IPS DF 6.9 (cell line): ENCODE data around the gene HSPE1.
A peak's percentile ranks its signal among the peaks of the same experiment; 100 is the strongest.

Experiments
- DNase-seq: peaks from one replicate; pipeline ENCODE4 v3.0.0-alpha.2; 2013; ENCODE audit warnings: low read depth, low spot score
- H3K27ac ChIP-seq: one replicate; pipeline ENCODE4 v1.5.1; 2013; ENCODE audit warnings: low read length, control low read depth
- H3K27me3 ChIP-seq: 2 replicates; pipeline ENCODE4 v1.6.1; 2013; ENCODE audit warnings: mild to moderate bottlenecking, low read length; ENCODE audit not compliant: control insufficient read depth, insufficient read depth
- H3K36me3 ChIP-seq: 2 replicates; pipeline ENCODE4 v1.6.1; 2013; ENCODE audit warnings: low read length; ENCODE audit not compliant: control insufficient read depth, insufficient read depth
- H3K4me1 ChIP-seq: 2 replicates; pipeline ENCODE4 v1.6.1; 2013; ENCODE audit warnings: low read length; ENCODE audit not compliant: control insufficient read depth, insufficient read depth
- H3K4me3 ChIP-seq: 2 replicates; pipeline ENCODE4 v1.5.1; 2013; ENCODE audit warnings: mild to moderate bottlenecking, low read length
- H3K9me3 ChIP-seq: 2 replicates; pipeline ENCODE4 v1.6.1; 2013; ENCODE audit warnings: low read length, inconsistent platforms; ENCODE audit not compliant: control insufficient read depth, insufficient read depth
- WGBS: extraction: QIAGEN DNeasy Blood & Tissue Kit; methylation state at CpG from one replicate; pipeline ENCODE4 v1.1.7; 2013; ENCODE audit warnings: mixed read lengths, missing lambda C conversion rate; ENCODE audit not compliant: insufficient read length, insufficient coverage; 5-methylcytosine and 5-hydroxymethylcytosine counted together

The HSPE1 gene

GRCh38 chr2:197498235-197498936 is 1.8 kb upstream of the HSPE1 start:
- peak overlapping the region; percentile 93 for H3K4me3 ChIP-seq
- H3K36me3 ChIP-seq = peaks cover 6% of the 10 kb centered on the region; the same call in 1 of the 2 replicates
- 0 out of 2 replicates have a peak, but pooled peaks cover 1% of the 10 kb centered on the region for H3K4me1 ChIP-seq
- WGBS = no CpG with 5 or more reads among the region's 14 CpGs
- H3K27me3 ChIP-seq = no peaks in the 10 kb centered on the region
- no peaks in the 10 kb centered on the region for H3K9me3 ChIP-seq
- H3K27ac ChIP-seq = no peak overlapping the region
- DNase-seq = no peak

- Histone ChIP-seq H3K27ac (no peak overlapping the region), H3K27me3 (no peaks in the 10 kb centered on the region), H3K36me3 (peaks cover 8% of the 10 kb centered on the region), H3K9me3 (no peaks in the 10 kb centered on the region), H3K4me1 (0 out of 2 replicates have a peak, but pooled peaks cover 1% of the 10 kb centered on the region), H3K4me3 (peak overlapping the region; percentile 93)
- WGBS = no CpG with 5 or more reads among the region's 46 CpGs
- DNase-seq = no peak
Observed at GRCh38 chr2:197498937-197499593, 1.1 kb upstream of the HSPE1 start.

- Histone ChIP-seq H3K27ac (no peak overlapping the region), H3K36me3 (peaks cover 9% of the 10 kb centered on the region), H3K4me3 (peak overlapping the region; percentile 93), H3K4me1 (0 out of 2 replicates have a peak, but pooled peaks cover 1% of the 10 kb centered on the region), H3K27me3 (no peaks in the 10 kb centered on the region), H3K9me3 (no peaks in the 10 kb centered on the region)
- no peak for DNase-seq
- WGBS = no CpG with 5 or more reads among the region's 30 CpGs
Observed at GRCh38 chr2:197500503-197501131, 438 bp downstream of the HSPE1 start.

DNA sequence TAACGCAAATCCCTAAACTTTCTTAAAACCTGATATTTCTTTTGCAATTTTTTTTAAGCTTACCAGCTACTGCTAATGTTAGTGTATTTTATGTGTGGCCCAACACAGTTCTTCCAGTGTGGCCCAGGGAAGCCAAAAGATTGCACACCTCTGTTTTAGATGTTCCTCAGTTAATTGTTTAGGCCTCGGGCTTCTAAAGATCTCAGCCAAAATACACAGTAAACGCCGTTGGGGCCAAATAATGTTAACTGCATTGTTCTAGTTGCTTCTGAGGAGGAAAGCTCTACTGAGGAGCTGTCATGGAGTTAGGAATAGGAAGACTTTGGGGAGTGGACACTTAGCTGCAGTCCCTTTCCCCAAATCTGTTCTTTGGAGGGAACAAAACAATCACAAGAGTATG is 2.0 kb downstream of the HSPE1 start:
- no CpG with 5 or more reads among the region's 4 CpGs for WGBS
- Histone ChIP-seq H3K36me3 (peaks cover 6% of the 10 kb centered on the region), H3K9me3 (no peaks in the 10 kb centered on the region), H3K27ac (no peak overlapping the region), H3K4me1 (0 out of 2 replicates have a peak, but pooled peaks cover 1% of the 10 kb centered on the region), H3K4me3 (no peak overlapping the region), H3K27me3 (no peaks in the 10 kb centered on the region)
- no peak for DNase-seq

DNA sequence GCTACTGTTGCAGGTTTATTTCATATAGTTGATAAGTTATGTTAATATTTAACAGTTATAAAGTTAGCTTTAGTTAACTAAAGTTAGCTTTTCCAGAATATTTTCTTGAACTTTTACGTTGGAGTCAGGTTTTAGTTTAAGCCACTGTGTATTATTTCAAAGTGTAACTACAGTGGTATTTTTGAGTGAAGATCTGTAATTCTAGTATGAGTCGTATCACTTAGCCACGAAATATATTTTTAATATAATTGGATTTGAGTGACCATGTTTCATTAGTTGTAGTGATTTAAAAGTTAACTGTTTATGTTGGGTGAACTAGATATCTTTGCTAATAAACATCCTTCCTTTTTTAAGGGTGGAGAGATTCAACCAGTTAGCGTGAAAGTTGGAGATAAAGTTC is 2.5 kb downstream of the HSPE1 start:
- WGBS = no CpG with 5 or more reads among the region's 4 CpGs
- Histone ChIP-seq H3K36me3 (peaks cover 6% of the 10 kb centered on the region), H3K9me3 (no peaks in the 10 kb centered on the region), H3K27me3 (no peaks in the 10 kb centered on the region), H3K4me3 (no peak overlapping the region), H3K4me1 (0 out of 2 replicates have a peak, but pooled peaks cover under 1% of the 10 kb centered on the region), H3K27ac (no peak overlapping the region)
- DNase-seq = no peak

DNA sequence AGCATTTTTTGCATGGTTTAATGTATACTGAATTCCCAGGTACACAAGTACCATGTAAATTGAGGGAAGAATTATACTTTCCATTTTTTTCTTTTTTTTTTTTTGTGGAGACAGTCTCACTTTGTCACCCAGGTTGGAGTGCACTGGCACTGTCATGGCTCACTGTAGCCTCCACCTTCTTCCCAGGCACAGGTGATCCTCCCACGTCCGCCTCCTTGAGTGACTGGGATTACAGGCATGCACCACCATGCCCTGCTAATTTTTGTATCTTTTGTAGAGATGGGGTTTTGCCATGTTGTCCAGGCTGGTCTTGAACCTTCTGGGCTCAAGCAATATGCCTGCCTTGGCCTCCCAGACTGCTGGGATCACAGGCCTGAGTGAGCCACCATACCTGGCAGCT is 3.8 kb downstream of the HSPE1 start:
- Histone ChIP-seq H3K27me3 (no peaks in the 10 kb centered on the region), H3K27ac (no peak overlapping the region), H3K4me3 (no peak overlapping the region), H3K4me1 (no peaks in the 10 kb centered on the region), H3K9me3 (no peaks in the 10 kb centered on the region), H3K36me3 (peaks cover 6% of the 10 kb centered on the region)
- no peak for DNase-seq
- WGBS = no CpG with 5 or more reads among the region's 2 CpGs

DNA sequence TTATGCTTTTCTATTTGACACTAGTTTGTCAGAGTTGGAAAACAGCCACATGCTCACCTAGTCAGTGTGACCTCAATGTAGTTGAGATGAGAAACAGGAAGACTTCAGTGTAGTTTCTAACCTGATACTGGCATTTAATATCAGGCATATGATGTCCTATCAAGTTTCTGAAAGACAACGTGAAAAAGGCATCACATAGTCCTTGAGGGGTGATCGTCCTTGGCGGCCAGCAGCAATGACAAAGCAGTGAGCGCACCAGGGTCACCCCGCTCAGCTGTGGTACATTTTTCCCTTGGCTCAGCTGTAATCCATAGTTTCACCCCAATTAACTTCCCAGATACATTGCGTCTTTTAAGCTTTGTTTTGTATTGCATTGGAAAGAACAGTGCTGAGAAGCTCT is 4.3 kb downstream of the HSPE1 start:
- DNase-seq = no peak
- Histone ChIP-seq H3K27me3 (no peaks in the 10 kb centered on the region), H3K36me3 (peaks cover 6% of the 10 kb centered on the region), H3K9me3 (no peaks in the 10 kb centered on the region), H3K4me1 (no peaks in the 10 kb centered on the region), H3K27ac (no peak overlapping the region), H3K4me3 (no peak overlapping the region)
- no CpG with 5 or more reads among the region's 6 CpGs for WGBS

GRCh38 chr2:197506658-197507057 is 6.5 kb downstream of the HSPE1 start:
- WGBS = no CpG with 5 or more reads among the region's 5 CpGs

DNA sequence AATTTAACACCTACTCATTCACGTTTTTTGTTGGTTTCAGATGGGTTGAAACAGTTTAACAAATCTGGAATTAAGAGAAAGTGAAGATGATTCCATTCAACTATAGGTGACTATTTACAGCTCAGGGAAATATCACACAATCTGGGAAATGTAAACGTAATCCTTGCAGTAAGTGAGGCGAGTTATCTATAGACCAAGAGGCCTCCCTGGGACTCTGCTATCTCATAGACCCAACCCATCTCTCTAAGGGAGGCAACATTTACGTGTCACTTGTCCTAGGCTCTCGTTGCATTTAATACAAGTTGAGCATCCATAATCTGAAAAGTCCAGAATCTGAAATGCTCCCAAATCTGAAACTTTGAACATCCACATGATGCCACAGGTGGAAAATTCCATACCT is 13.7 kb downstream of the HSPE1 start:
- no peak overlapping the region for H3K4me3 ChIP-seq
- H3K36me3 ChIP-seq = no peaks in the 10 kb centered on the region
- no peaks in the 10 kb centered on the region; the same call in 1 of the 2 replicates for H3K4me1 ChIP-seq
- no peaks in the 10 kb centered on the region for H3K27me3 ChIP-seq
- WGBS = no CpG with 5 or more reads among the region's 5 CpGs
- H3K9me3 ChIP-seq = no peaks in the 10 kb centered on the region
- H3K27ac ChIP-seq = no peak overlapping the region
- no peak for DNase-seq

More at GRCh38 chr2:197506658-197507057, 6.5 kb downstream of the HSPE1 start:
- Histone ChIP-seq H3K27ac (no peak overlapping the region), H3K27me3 (no peaks in the 10 kb centered on the region), H3K36me3 (peaks cover 6% of the 10 kb centered on the region), H3K4me1 (no peaks in the 10 kb centered on the region), H3K4me3 (no peak overlapping the region), H3K9me3 (no peaks in the 10 kb centered on the region)
- DNase-seq = no peak

- WGBS = no CpG with 5 or more reads among the region's 3 CpGs
- Histone ChIP-seq H3K27ac (no peak overlapping the region), H3K27me3 (no peaks in the 10 kb centered on the region), H3K9me3 (no peaks in the 10 kb centered on the region), H3K36me3 (no peaks in the 10 kb centered on the region), H3K4me1 (no peaks in the 10 kb centered on the region; the same call in 1 of the 2 replicates), H3K4me3 (no peak overlapping the region)
- no peak for DNase-seq
Observed at GRCh38 chr2:197514754-197515153, 14.6 kb downstream of the HSPE1 start.
